Measurements from ENCODE around the gene ZMYND10.

Gene ZMYND10

DNA sequence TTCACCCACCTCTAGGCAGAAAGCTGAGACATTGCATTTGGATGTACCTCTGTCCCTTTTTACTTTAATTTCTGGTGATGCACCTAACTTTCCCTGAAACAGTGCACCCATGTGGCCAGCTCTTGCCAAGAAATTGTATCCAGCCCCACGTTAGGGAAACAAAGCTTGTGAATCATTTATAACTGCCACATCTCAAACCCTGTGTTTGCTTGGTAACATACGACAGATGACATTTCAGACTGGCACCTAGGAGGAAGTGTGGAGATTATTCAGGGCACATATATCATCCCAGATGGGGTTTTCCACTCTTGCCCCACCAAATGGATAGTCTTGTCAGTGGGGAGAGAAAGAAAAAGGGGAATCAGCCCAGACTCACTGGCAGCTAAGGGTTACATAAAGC is 7.2 kb upstream of the ZMYND10 start:
- no peak overlapping the region for H3K9ac ChIP-seq (ENCODE audit: low read length)
- no peaks in the 10 kb centered on the region for H3K27me3 ChIP-seq (ENCODE audit: control insufficient read depth, insufficient read depth, low read length)
- no peak overlapping the region for H3K4me3 ChIP-seq (ENCODE audit: low read length)
- peaks cover 55% of the 10 kb centered on the region for H3K4me1 ChIP-seq (ENCODE audit: control insufficient read depth, insufficient read depth, low read length)
- H3K9me3 ChIP-seq (ENCODE audit: control insufficient read depth, low read length): no peaks in the 10 kb centered on the region
- H3K36me3 ChIP-seq (ENCODE audit: control insufficient read depth, insufficient read depth, low read length): peaks cover 11% of the 10 kb centered on the region

DNA sequence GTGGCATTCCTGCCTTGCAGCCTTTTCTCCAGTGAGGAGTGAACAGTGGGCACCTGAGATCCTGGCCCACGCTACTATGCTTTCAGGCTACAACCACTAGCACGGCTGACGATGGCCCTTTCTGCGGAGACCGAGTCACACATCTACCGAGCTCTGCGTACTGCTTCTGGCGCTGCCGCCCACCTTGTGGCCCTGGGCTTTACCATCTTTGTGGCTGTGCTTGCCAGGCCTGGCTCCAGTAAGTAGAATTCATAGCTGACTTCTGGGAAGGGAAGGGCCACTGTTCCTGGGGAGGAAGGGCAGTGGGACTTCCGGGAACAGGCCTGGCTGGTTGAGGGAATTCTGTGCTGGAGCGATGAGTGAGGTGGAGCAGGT is 5.8 kb upstream of the ZMYND10 start:
- Histone ChIP-seq H3K4me1 (ENCODE audit: control insufficient read depth, insufficient read depth, low read length) (peaks cover 47% of the 10 kb centered on the region), H3K9me3 (ENCODE audit: control insufficient read depth, low read length) (no peaks in the 10 kb centered on the region), H3K36me3 (ENCODE audit: control insufficient read depth, insufficient read depth, low read length) (peaks cover 8% of the 10 kb centered on the region), H3K27me3 (ENCODE audit: control insufficient read depth, insufficient read depth, low read length) (no peaks in the 10 kb centered on the region), H3K9ac (ENCODE audit: low read length) (peak overlapping the region; percentile 77), H3K4me3 (ENCODE audit: low read length) (peak overlapping the region; percentile 91)

DNA sequence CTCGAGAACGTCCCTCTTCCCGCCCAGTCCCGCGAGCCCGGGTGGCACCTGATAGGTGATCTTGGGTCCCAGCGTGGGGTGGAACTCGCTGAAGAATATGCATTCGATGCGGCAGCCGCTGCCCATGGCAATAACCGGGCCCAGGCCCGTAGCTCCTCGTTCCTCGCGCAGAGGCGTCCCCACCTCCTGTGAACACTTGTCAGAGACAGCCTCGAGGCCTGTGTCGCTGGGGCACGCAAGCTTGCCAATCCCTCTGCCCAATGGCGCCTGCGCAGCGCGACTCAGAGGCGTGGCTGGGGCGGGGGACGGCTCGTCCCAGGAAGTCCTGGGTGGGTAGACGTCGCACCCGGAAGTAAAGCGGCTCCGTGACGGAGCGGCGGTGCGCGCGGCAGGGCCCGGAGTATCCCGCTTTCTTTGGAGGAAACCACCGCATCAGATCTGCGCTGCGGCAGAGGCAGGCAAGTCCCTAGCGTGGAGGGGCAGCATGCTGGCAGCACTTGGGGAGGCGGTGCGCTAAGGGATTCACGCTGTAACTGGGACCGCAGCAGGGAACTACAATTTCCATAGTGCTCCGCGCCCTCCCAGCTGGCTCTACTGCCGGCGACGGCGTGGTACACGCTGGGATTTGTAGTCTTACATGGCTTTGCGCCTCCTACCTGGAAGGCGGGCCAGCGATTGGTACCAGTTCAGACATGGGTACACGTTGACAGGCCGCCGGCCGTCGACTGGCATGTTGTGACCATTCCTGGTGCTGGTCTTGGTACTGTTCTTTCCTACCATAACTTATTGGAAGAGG is 5.2 kb upstream of the ZMYND10 start, which contains the start of the genes CYB561D2 and NPRL2:
CYB561D2 (plus strand) TSS at position 336 of the 796 bp plus-strand sequence. CDS start 572 bp downstream, outside the sequence.
NPRL2 (minus strand) TSS at position 249 of the 796 bp plus-strand sequence; CDS start at position 126, 123 bp downstream.
- no peaks in the 10 kb centered on the region for H3K27me3 ChIP-seq (ENCODE audit: control insufficient read depth, insufficient read depth, low read length)
- peaks cover 8% of the 10 kb centered on the region for H3K36me3 ChIP-seq (ENCODE audit: control insufficient read depth, insufficient read depth, low read length)
- H3K9ac ChIP-seq (ENCODE audit: low read length): peak within 1 kb of the TSS; percentile 77
- H3K4me3 ChIP-seq (ENCODE audit: low read length): peak within 1 kb of the TSS; percentile 91
- H3K9me3 ChIP-seq (ENCODE audit: control insufficient read depth, low read length): no peaks in the 10 kb centered on the region
- H3K4me1 ChIP-seq (ENCODE audit: control insufficient read depth, insufficient read depth, low read length): peaks cover 44% of the 10 kb centered on the region

DNA sequence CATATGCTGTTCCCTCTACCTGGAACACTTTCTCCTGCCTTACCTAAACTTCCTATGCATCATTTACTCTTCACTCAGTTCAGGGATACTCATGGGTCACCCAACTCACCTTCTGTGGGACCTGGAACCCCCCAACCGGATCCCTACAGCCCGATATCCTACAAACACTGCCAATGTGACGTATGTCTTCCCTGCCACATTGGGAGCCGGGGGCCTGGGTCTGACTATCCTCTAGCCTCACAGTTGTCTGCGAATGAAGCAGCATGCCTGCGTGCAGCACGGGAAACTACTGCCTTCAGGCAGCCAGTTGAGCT is 4.6 kb upstream of the ZMYND10 start:
- Histone ChIP-seq H3K9ac (ENCODE audit: low read length) (peak overlapping the region; percentile 77), H3K4me1 (ENCODE audit: control insufficient read depth, insufficient read depth, low read length) (peaks cover 44% of the 10 kb centered on the region), H3K9me3 (ENCODE audit: control insufficient read depth, low read length) (no peaks in the 10 kb centered on the region), H3K4me3 (ENCODE audit: low read length) (peak overlapping the region; percentile 91), H3K36me3 (ENCODE audit: control insufficient read depth, insufficient read depth, low read length) (peaks cover 8% of the 10 kb centered on the region), H3K27me3 (ENCODE audit: control insufficient read depth, insufficient read depth, low read length) (no peaks in the 10 kb centered on the region)

DNA sequence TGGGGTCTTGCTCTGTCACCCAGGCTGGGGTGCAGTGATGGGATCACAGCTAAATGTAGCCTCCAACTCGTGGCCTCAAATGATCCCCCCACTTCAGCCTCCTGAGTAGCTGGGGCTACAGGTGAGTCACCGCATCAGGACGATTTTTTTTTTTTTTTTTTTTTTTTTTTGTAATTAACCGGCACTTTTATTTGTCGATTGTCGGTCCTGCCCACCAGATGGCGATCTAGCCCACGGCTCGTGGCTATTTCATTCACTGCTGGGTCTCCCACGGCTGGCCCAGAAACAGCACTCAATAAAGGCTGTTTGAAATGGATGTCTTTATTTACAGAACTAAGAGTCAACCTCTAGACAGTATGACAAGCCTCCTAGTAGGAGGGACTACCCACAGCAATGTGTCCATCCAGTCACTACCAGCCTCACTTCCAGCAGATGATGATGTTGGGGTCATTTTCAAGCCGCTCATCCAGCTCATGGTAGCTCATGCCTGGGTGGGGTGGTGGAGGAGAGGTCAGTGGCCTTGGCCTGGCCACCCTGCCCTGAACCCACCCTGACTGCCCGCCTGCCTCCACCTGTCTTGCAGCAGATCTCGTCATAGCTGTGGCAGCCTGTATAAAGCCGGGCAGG is 1.8 kb upstream of the ZMYND10 start:
- H3K36me3 ChIP-seq (ENCODE audit: control insufficient read depth, insufficient read depth, low read length): peaks cover 8% of the 10 kb centered on the region
- H3K9ac ChIP-seq (ENCODE audit: low read length): no peak overlapping the region
- no peaks in the 10 kb centered on the region for H3K27me3 ChIP-seq (ENCODE audit: control insufficient read depth, insufficient read depth, low read length)
- no peaks in the 10 kb centered on the region for H3K9me3 ChIP-seq (ENCODE audit: control insufficient read depth, low read length)
- peaks cover 40% of the 10 kb centered on the region for H3K4me1 ChIP-seq (ENCODE audit: control insufficient read depth, insufficient read depth, low read length)
- no peak overlapping the region for H3K4me3 ChIP-seq (ENCODE audit: low read length)

DNA sequence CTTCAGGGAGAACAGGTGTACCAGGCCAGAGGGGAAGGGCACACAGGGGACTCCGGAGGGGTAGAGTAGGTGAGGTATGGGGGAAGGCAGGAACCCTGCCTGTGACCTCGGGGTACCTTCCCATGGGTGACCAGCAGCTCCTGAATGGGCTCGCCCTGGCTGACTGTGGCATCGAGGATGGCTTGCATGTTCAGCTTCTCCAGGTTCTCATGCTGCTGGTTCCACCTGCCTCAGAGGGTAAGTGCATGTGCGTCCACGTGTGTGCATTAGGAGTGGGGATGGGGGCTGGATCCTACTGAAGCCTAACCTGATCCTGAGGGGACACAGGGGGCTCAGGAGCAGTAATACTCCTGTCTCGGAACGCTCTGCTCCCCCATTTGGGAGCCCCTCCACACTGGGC is 524 bp downstream of the ZMYND10 start:
- no peaks in the 10 kb centered on the region for H3K27me3 ChIP-seq (ENCODE audit: control insufficient read depth, insufficient read depth, low read length)
- H3K9ac ChIP-seq (ENCODE audit: low read length): peak overlapping the region; percentile 47
- no peak overlapping the region for H3K4me3 ChIP-seq (ENCODE audit: low read length)
- H3K36me3 ChIP-seq (ENCODE audit: control insufficient read depth, insufficient read depth, low read length): peaks cover 8% of the 10 kb centered on the region
- no peaks in the 10 kb centered on the region for H3K9me3 ChIP-seq (ENCODE audit: control insufficient read depth, low read length)
- peaks cover 42% of the 10 kb centered on the region for H3K4me1 ChIP-seq (ENCODE audit: control insufficient read depth, insufficient read depth, low read length)

DNA sequence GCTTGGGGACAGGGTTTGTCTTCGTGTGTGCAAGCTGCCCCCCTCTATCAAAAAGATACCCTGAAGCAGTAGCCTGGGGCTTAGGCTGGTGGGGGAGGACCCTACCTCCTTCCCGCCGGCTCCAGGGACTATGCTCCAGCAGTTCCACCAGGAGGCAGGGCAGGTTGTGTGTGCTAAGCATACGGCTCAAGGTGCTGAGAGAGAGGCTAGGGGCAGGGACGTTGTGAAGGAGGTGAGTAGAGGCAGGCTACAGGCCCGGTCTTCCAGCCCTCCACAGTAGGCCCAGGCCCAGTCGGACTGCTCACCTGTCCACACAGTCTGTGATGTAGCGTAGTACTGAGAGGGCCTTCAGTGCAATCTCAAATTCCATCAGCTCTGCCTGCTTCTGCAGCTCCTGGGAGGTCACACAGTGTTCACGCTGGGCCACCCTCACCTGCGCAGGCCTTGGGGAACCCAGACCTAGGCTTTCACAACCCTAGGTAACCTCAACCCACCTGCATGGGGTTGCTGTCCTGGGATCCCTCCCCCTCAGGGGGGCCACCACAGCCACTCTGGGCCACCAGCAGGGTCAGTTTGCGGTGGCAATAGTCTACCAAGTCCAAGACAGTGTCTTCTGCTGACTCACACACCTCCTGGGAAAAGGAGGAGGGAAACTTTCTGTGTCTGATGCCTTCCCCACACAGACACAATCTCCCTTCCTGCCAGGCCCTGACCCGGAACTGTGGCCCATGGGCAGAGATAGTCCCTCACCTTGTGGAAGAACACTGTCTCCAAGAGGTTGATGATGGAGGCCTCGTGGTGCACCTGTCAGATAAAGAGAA is 2.5 kb downstream of the ZMYND10 start:
- no peak overlapping the region for H3K9ac ChIP-seq (ENCODE audit: low read length)
- no peak overlapping the region for H3K4me3 ChIP-seq (ENCODE audit: low read length)
- H3K27me3 ChIP-seq (ENCODE audit: control insufficient read depth, insufficient read depth, low read length): no peaks in the 10 kb centered on the region
- peaks cover 48% of the 10 kb centered on the region for H3K4me1 ChIP-seq (ENCODE audit: control insufficient read depth, insufficient read depth, low read length)
- no peaks in the 10 kb centered on the region for H3K9me3 ChIP-seq (ENCODE audit: control insufficient read depth, low read length)
- peaks cover 1% of the 10 kb centered on the region for H3K36me3 ChIP-seq (ENCODE audit: control insufficient read depth, insufficient read depth, low read length)

DNA sequence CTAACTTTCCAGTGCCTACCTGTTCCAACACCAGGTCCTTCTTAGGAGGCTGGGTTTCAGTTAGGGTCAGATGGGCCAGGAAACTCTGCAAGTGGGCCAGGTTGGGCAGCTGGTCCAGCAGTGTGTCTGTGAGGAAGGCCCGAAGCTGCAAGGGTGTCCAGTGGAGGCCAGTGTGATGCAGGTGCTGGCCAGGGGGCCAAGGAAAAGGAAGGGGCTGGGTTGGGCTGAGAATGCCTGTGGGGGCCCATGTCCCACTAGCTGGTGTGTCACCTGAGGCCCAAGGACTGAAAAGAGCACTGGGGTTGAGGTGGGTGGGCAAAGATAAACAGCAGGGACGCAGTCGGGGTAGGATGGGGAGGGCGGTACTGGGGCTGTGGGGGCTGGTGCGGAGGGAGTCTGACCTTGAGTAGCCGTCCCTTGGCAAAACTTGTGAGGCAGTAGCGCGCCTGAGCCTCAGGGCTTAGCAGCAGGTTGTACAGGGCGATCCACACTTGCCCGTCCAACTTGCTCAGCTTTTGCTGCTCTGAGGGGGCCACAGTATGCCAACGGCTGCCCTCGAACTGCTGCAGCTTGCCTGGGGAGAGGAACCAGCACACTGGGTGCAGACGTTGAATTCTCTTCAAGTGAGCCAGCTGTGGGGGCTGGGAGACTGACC is 3.4 kb downstream of the ZMYND10 start:
- peaks cover 47% of the 10 kb centered on the region for H3K4me1 ChIP-seq (ENCODE audit: control insufficient read depth, insufficient read depth, low read length)
- H3K4me3 ChIP-seq (ENCODE audit: low read length): no peak overlapping the region
- no peaks in the 10 kb centered on the region for H3K27me3 ChIP-seq (ENCODE audit: control insufficient read depth, insufficient read depth, low read length)
- H3K9me3 ChIP-seq (ENCODE audit: control insufficient read depth, low read length): no peaks in the 10 kb centered on the region
- no peaks in the 10 kb centered on the region for H3K36me3 ChIP-seq (ENCODE audit: control insufficient read depth, insufficient read depth, low read length)
- H3K9ac ChIP-seq (ENCODE audit: low read length): no peak overlapping the region

DNA sequence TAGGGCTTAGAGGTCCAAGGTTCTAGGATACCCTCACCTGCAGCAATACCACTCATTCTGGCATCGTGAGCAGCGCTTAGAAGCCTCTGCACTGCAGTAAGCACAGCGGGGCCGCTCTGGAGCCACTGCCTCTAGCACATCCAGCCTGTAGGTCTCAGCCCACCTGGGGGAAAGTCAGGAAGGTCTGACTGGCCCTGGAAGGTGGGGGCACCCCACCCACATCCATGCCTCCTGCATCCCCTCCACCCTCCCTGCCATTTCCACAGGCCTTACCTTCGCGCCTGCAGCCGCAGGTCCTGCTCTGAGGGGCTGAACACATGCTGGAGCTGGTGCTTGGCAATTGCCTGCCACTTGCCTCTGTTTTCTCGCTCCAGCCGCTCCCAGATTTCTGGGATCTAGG is 4.0 kb downstream of the ZMYND10 start:
- Histone ChIP-seq H3K9ac (ENCODE audit: low read length) (peak overlapping the region; percentile 61), H3K9me3 (ENCODE audit: control insufficient read depth, low read length) (no peaks in the 10 kb centered on the region), H3K27me3 (ENCODE audit: control insufficient read depth, insufficient read depth, low read length) (no peaks in the 10 kb centered on the region), H3K36me3 (ENCODE audit: control insufficient read depth, insufficient read depth, low read length) (no peaks in the 10 kb centered on the region), H3K4me3 (ENCODE audit: low read length) (no peak overlapping the region), H3K4me1 (ENCODE audit: control insufficient read depth, insufficient read depth, low read length) (peaks cover 47% of the 10 kb centered on the region)

DNA sequence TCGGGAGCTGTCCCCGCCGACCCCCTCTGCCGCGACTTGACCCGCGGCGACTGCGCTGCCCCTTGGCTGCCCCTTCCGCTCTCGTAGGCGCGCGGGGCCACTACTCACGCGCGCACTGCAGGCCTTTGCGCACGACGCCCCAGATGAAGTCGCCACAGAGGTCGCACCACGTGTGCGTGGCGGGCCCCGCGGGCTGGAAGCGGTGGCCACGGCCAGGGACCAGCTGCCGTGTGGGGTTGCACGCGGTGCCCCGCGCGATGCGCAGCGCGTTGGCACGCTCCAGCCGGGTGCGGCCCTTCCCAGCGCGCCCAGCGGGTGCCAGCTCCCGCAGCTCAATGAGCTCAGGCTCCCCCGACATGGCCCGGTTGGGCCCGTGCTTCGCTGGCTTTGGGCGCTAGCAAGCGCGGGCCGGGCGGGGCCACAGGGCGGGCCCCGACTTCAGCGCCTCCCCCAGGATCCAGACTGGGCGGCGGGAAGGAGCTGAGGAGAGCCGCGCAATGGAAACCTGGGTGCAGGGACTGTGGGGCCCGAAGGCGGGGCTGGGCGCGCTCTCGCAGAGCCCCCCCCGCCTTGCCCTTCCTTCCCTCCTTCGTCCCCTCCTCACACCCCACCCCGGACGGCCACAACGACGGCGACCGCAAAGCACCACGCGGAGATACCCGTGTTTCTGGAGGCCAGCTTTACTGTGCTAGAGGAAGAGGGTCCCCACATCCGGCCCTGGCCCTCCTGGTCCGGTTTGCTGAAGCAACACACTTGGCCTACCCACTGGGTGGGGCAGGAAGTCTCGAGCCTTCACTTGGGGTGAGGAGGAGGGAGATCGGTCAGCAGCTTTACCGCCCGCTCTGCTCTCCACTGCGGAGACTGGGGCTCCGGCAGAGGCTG is 4.8 kb downstream of the ZMYND10 start, which contains the start of gene RASSF1:
RASSF1 (minus strand) TSS at position 389 of the 882 bp plus-strand sequence; CDS start at position 358, 31 bp downstream.
- H3K4me1 ChIP-seq (ENCODE audit: control insufficient read depth, insufficient read depth, low read length): peaks cover 52% of the 10 kb centered on the region
- H3K27me3 ChIP-seq (ENCODE audit: control insufficient read depth, insufficient read depth, low read length): no peaks in the 10 kb centered on the region
- H3K4me3 ChIP-seq (ENCODE audit: low read length): peak within 1 kb of the TSS; percentile 67
- peak within 1 kb of the TSS; percentile 61 for H3K9ac ChIP-seq (ENCODE audit: low read length)
- H3K36me3 ChIP-seq (ENCODE audit: control insufficient read depth, insufficient read depth, low read length): no peaks in the 10 kb centered on the region
- no peaks in the 10 kb centered on the region for H3K9me3 ChIP-seq (ENCODE audit: control insufficient read depth, low read length)

DNA sequence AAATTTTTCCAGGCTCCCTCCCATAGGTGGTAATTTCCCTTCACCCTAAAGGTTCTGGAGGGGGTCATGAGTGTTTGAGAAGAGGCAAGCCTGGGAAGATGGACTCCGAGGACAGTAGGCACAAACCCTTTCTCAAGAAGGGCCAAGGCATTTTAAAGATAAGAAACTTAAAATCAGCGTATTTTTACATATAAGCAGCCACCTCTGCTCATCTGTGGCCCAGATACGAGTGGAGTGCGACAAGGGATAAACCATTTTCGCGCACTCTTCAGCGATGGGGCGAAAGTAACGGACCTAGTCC is 5.4 kb downstream of the ZMYND10 start:
- H3K27me3 ChIP-seq (ENCODE audit: control insufficient read depth, insufficient read depth, low read length): no peaks in the 10 kb centered on the region
- no peaks in the 10 kb centered on the region for H3K9me3 ChIP-seq (ENCODE audit: control insufficient read depth, low read length)
- H3K4me1 ChIP-seq (ENCODE audit: control insufficient read depth, insufficient read depth, low read length): peaks cover 51% of the 10 kb centered on the region
- no peaks in the 10 kb centered on the region for H3K36me3 ChIP-seq (ENCODE audit: control insufficient read depth, insufficient read depth, low read length)
- H3K4me3 ChIP-seq (ENCODE audit: low read length): peak overlapping the region; percentile 67
- peak overlapping the region; percentile 61 for H3K9ac ChIP-seq (ENCODE audit: low read length)
